SK-N-SH (cell line): ENCODE results near the gene PDK2.

Experiments used
- MAX ChIP-seq: IDR thresholded peaks from 2 replicates; pipeline ENCODE4 v1.4.0; 2012; ENCODE audit warnings: low read depth
- POLR2AphosphoS5 ChIP-seq: IDR thresholded peaks from 2 replicates; pipeline ENCODE4 v1.6.1; 2012; ENCODE audit warnings: low read depth, low read length
- USF2 ChIP-seq: fragments of 150-350 bp; IDR thresholded peaks from 2 replicates; pipeline ENCODE4 v1.6.1; 2017; ENCODE audit warnings: antibody characterized with exemption, low read length, low read depth, borderline replicate concordance

- TF ChIP-seq USF2 (no peak), MAX (no peak), POLR2AphosphoS5 (no peak)
These were observed 30.1 kb upstream of the PDK2 start for GRCh38 chr17:50065056-50065455.
